ENCODE data around the gene MINDY4.

The MINDY4 gene

GRCh38 chr7:30771174-30771879, at the start of gene MINDY4:
MINDY4 (plus strand) TSS chr7:30771417; CDS start chr7:30771494, 77 bp downstream.
- Mint-ChIP-seq H3K27ac (peak within 1 kb of the TSS; percentile 55 to 83 (median 69)), H3K9me3 (no peaks in the 10 kb centered on the region), H3K4me3 (peak within 1 kb of the TSS; percentile 71 to 93 (median 93)), H3K36me3 (ENCODE audit: low read depth) (no peaks in the 10 kb centered on the region), H3K27me3 (ENCODE audit: low read depth) (peaks cover 6% of the 10 kb centered on the region), H3K4me1 (peaks cover 19% of the 10 kb centered on the region)
- no peak for TF ChIP-seq CTCF (IDR thresholded peaks at IDR 0.05; ENCODE audit: unreplicated experiment in 3 of 3)

DNA sequence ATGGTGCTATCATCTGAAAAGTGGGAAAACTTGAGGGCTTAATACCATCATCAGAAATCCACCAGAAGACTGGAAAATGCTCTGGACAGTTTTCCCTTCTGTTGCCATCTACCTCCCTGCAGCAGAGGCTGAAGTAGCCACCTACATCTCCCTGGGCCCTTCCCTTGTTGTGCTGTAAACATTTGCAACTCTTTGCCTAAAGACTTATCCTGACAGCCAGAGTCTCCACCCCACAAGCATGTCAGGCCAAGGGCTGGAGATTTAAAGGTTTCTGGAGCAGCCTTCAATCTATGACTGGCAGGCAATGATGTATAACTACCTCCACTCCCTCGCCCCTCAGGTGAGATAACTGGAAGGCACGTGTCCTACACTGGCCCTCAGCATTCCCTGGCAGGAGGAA, 49.0 kb upstream of the MINDY4 start:
- Mint-ChIP-seq H3K9me3 (peaks cover 29% of the 10 kb centered on the region), H3K36me3 (ENCODE audit: low read depth) (peaks cover 14% of the 10 kb centered on the region), H3K27me3 (ENCODE audit: low read depth) (peaks cover 11% of the 10 kb centered on the region), H3K4me1 (peaks cover 16% of the 10 kb centered on the region), H3K4me3 (no peak overlapping the region), H3K27ac (no peak overlapping the region)
- no peak for TF ChIP-seq CTCF (IDR thresholded peaks at IDR 0.05; ENCODE audit: unreplicated experiment in 3 of 3)

- Mint-ChIP-seq H3K27me3 (ENCODE audit: low read depth) (peaks cover 11% of the 10 kb centered on the region), H3K27ac (no peak overlapping the region), H3K4me1 (peaks cover 19% of the 10 kb centered on the region), H3K4me3 (no peak overlapping the region), H3K36me3 (ENCODE audit: low read depth) (peaks cover 12% of the 10 kb centered on the region), H3K9me3 (peaks cover 26% of the 10 kb centered on the region)
- no peak for TF ChIP-seq CTCF (IDR thresholded peaks at IDR 0.05; ENCODE audit: unreplicated experiment in 3 of 3)
Measured at GRCh38 chr7:30722671-30723070, 48.5 kb upstream of the MINDY4 start.

DNA sequence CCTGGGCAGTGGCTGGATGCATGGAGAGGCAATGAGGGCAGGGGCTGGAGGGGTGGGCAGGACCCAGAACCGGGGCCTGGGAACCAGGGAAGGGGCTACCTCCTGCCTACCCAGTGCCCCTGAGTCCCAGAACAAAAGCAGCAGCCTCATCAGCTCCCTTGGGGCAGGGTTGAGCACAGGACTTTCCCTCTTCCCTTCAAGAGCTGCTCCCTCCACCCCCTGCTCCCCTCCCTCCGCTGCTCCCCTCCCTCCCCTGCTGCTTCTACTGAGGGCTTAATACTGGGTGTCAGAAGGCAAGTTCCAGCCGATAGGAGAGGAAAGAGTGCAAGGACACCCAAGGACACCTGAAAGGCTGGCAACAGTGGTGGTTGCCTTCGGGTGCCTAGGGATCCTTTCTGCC, 47.4 kb upstream of the MINDY4 start:
- Mint-ChIP-seq H3K27me3 (ENCODE audit: low read depth) (peaks cover 15% of the 10 kb centered on the region), H3K4me3 (no peak overlapping the region), H3K36me3 (ENCODE audit: low read depth) (peaks cover 3% of the 10 kb centered on the region), H3K4me1 (peaks cover 27% of the 10 kb centered on the region), H3K27ac (no peak overlapping the region), H3K9me3 (peaks cover 15% of the 10 kb centered on the region)
- no peak for TF ChIP-seq CTCF (IDR thresholded peaks at IDR 0.05; ENCODE audit: unreplicated experiment in 3 of 3)

DNA sequence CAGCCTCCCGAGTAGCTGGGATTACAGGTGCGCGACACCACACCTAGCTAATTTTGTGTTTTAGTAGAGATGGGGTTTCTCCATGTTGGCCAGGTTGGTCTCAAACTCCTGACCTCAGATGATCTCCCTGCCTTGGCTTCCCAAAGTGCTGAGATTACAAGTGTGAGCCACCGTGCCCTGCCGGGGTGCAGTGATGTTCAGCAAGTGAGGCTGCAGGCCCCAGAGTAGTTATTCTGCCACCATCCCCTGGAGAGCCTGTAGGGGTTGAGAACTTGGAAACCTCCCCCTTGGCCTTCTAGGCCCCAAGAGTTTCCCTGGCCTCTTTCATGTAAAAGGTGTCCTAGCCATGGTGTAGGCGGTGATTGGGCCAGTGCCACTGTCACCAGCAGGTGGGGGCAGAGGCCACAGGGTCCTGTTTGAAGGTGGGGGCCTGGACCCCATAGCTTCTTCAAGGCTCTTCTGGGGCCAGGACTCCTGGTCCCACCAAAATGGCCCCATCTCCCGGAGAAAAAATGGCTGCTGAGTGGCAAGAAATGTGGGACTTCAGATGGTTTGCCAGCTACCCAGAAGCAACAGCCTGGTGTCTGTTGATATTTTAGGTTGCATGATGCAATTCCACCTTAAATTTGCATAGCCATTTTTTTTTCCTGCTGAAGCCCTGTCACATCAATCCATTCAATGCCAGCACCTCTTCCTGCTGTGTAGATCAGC, 44.8 kb upstream of the MINDY4 start:
- no peak for TF ChIP-seq CTCF (IDR thresholded peaks at IDR 0.05; ENCODE audit: unreplicated experiment in 3 of 3)
- H3K4me1 Mint-ChIP-seq, result peaks cover 30% of the 10 kb centered on the region
- no peaks in the 10 kb centered on the region for H3K36me3 Mint-ChIP-seq (ENCODE audit: low read depth)
- H3K4me3 Mint-ChIP-seq, result no peak overlapping the region
- peaks cover 13% of the 10 kb centered on the region for H3K27me3 Mint-ChIP-seq (ENCODE audit: low read depth)
- no peaks in the 10 kb centered on the region for H3K9me3 Mint-ChIP-seq
- peak overlapping the region in 1 of 3 experiments; percentile 73 for H3K27ac Mint-ChIP-seq

All from nephron (organoid).